ENCODE data around the gene PTPRG.
"Not testable (repeated sequence)": the region's sequence is repeated elsewhere in the genome, so short reads cannot be mapped to it uniquely, and the experiment has no call there.

GRCh38 chr3:62038798-62039197, 477.4 kb downstream of the PTPRG start:
- TF ChIP-seq CTCF (conservative IDR thresholded peaks at IDR 0.05; ENCODE audit: low read length); EZH2phosphoT487 (IDR thresholded peaks at IDR 0.05; ENCODE audit: borderline replicate concordance, low read depth, low read length): not testable (repeated sequence)
